Astrocyte (in vitro differentiated cells and primary cell): ENCODE results near the gene ASB12. TPM values are rescaled to one million over a fixed set of nuclear protein-coding genes. Genes with fewer than 3 reads are reported as not detected.

Experiments
- DNase-seq: peaks from one replicate; pipeline ENCODE4 v3.0.0-alpha.2; 2010; ENCODE audit warnings: low read depth
- FAIRE-seq: peaks from 2 replicates; lab custom pipeline; 2011; peaks lifted over from hg19 to GRCh38; lab: Jason Lieb, UNC
- H2AFZ ChIP-seq: 2 replicates; pipeline ENCODE4 v1.6.0; 2012; ENCODE audit warnings: low read depth, low read length, inconsistent platforms
- H3K27ac ChIP-seq: 2 replicates; pipeline ENCODE4 v1.5.1; 2011; ENCODE audit warnings: low read depth, low read length, inconsistent platforms
- H3K27me3 ChIP-seq: 2 replicates; pipeline ENCODE4 v1.6.0; 2011; ENCODE audit warnings: low read length, inconsistent platforms; ENCODE audit not compliant: insufficient read depth
- H3K36me3 ChIP-seq: 2 replicates; pipeline ENCODE4 v1.5.1; 2011; ENCODE audit warnings: low read length, inconsistent platforms; ENCODE audit not compliant: insufficient read depth
- H3K4me1 ChIP-seq: 2 replicates; pipeline ENCODE4 v1.5.1; 2011; ENCODE audit warnings: low read length, inconsistent platforms; ENCODE audit not compliant: insufficient read depth
- H3K4me2 ChIP-seq: 2 replicates; pipeline ENCODE4 v1.6.0; 2012; ENCODE audit warnings: low read length, inconsistent platforms
- H3K4me3 ChIP-seq: 2 replicates; pipeline ENCODE4 v1.5.1; 2011; ENCODE audit warnings: low read depth, mild to moderate bottlenecking, low read length, inconsistent platforms; ENCODE audit not compliant: insufficient read depth
- H3K79me2 ChIP-seq: 2 replicates; pipeline ENCODE4 v1.6.0; 2012; ENCODE audit warnings: mild to moderate bottlenecking, low read length, inconsistent platforms; ENCODE audit not compliant: insufficient read depth
- H3K9ac ChIP-seq: 2 replicates; pipeline ENCODE4 v1.6.0; 2012; ENCODE audit warnings: mild to moderate bottlenecking, low read length, inconsistent platforms
- H3K9me3 ChIP-seq: 2 replicates; pipeline ENCODE4 v1.5.1; 2012; ENCODE audit warnings: low read depth, mild to moderate bottlenecking, low read length, inconsistent platforms; ENCODE audit not compliant: insufficient read depth
- H4K20me1 ChIP-seq: 2 replicates; pipeline ENCODE4 v1.6.0; 2012; ENCODE audit warnings: low read length, inconsistent platforms; ENCODE audit not compliant: insufficient read depth
- H3K27ac Mint-ChIP-seq: one replicate; pipeline ENCODE4 v1.8.0; 2021; ENCODE audit warnings: mild to moderate bottlenecking, mixed read lengths; ENCODE audit not compliant: unreplicated experiment
- H3K27me3 Mint-ChIP-seq: one replicate; pipeline ENCODE4 v1.8.0; 2021; ENCODE audit warnings: low read depth, mixed read lengths; ENCODE audit not compliant: unreplicated experiment
- H3K36me3 Mint-ChIP-seq: one replicate; pipeline ENCODE4 v1.8.0; 2021; ENCODE audit warnings: low read depth, mixed read lengths; ENCODE audit not compliant: unreplicated experiment
- H3K4me1 Mint-ChIP-seq: one replicate; pipeline ENCODE4 v1.8.0; 2021; ENCODE audit warnings: low read depth, mixed read lengths; ENCODE audit not compliant: unreplicated experiment
- H3K4me3 Mint-ChIP-seq: one replicate; pipeline ENCODE4 v1.8.0; 2021; ENCODE audit warnings: mild to moderate bottlenecking, moderate library complexity, mixed read lengths; ENCODE audit not compliant: unreplicated experiment
- H3K9me3 Mint-ChIP-seq: one replicate; pipeline ENCODE4 v1.8.0; 2021; ENCODE audit warnings: mild to moderate bottlenecking, mixed read lengths; ENCODE audit not compliant: unreplicated experiment
- EZH2 ChIP-seq: IDR thresholded peaks from 2 replicates; pipeline ENCODE4 v1.6.1; 2012; ENCODE audit warnings: mild to moderate bottlenecking, low read length, inconsistent platforms; ENCODE audit not compliant: insufficient read depth
- total RNA-seq: library from RNA; stranded (reverse); gene quantifications from 2 replicates; pipeline ENCODE4 v1.2.1, GENCODE V29; 2021
- TF ChIP-seq, protein P1 (sequence below): IDR thresholded peaks from 2 replicates; pipeline ENCODE4 v1.5.1; 2011; ENCODE audit warnings: low read depth, mild to moderate bottlenecking, inconsistent platforms, low read length, moderate library complexity; ENCODE audit not compliant: insufficient read depth

Gene ASB12
- total RNA-seq, 1 donor from 2014 or later: 0.16 TPM

DNA sequence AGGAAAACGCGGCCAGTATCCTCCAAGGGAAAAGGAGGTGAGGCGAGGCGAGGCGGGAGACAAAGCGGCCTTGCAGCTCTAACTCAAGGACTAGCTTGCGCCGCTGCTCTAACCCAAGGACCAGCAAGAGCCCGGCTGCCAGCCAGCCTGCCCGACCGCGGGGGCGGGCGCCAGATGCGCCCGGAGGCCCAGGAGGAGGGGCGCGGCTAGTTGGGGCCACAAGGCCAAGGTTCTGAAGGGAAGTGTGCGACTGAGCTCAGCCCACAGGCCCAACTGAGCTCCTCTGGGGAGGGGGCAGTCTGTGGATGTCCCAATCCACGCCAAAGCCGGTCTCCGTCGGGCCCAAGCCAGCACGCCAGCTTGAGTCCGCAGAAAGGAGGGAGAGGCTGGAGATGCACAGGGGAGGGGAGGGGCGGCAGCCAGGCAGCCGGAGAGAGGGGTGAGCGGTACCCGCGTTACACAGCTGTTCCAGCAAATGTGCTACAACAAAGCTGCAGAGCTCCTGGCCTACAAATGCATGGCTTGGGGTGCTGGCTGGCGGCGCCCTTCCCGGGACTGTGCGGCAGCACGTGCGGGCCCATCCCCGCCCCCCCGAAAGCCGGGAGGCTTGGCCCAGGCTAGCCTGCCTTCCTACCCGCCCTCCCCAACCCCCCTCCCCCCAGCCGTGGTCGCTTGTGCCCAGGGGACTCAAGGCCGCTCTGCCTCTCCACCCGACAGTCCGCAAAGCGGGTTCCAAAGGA, 25.5 kb downstream of the ASB12 start:
- peaks cover 7% of the 10 kb centered on the region for H3K4me1 Mint-ChIP-seq
- FAIRE-seq (no peak), DNase-seq (peak; percentile 17)
- H3K27ac Mint-ChIP-seq: peak overlapping the region; percentile 58
- no peak for TF ChIP-seq EZH2
- TF ChIP-seq, protein P1, sequence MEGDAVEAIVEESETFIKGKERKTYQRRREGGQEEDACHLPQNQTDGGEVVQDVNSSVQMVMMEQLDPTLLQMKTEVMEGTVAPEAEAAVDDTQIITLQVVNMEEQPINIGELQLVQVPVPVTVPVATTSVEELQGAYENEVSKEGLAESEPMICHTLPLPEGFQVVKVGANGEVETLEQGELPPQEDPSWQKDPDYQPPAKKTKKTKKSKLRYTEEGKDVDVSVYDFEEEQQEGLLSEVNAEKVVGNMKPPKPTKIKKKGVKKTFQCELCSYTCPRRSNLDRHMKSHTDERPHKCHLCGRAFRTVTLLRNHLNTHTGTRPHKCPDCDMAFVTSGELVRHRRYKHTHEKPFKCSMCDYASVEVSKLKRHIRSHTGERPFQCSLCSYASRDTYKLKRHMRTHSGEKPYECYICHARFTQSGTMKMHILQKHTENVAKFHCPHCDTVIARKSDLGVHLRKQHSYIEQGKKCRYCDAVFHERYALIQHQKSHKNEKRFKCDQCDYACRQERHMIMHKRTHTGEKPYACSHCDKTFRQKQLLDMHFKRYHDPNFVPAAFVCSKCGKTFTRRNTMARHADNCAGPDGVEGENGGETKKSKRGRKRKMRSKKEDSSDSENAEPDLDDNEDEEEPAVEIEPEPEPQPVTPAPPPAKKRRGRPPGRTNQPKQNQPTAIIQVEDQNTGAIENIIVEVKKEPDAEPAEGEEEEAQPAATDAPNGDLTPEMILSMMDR: no peak
- peaks cover 3% of the 10 kb centered on the region for H3K4me1 ChIP-seq
- no peaks in the 10 kb centered on the region for H3K9me3 Mint-ChIP-seq
- H3K27me3 Mint-ChIP-seq: no peaks in the 10 kb centered on the region
- H3K9ac ChIP-seq: peak overlapping the region; percentile 84
- peak overlapping the region; percentile 87 for H3K4me3 Mint-ChIP-seq
- no peaks in the 10 kb centered on the region for H3K27me3 ChIP-seq
- H2AFZ ChIP-seq: peak overlapping the region; percentile 88
- H3K79me2 ChIP-seq: no peaks in the 10 kb centered on the region
- H3K9me3 ChIP-seq: no peaks in the 10 kb centered on the region
- peak overlapping the region; percentile 89 for H3K4me2 ChIP-seq
- H3K36me3 Mint-ChIP-seq: no peaks in the 10 kb centered on the region
- peak overlapping the region; percentile 33 for H3K27ac ChIP-seq
- no peaks in the 10 kb centered on the region for H3K36me3 ChIP-seq
- H3K4me3 ChIP-seq: peak overlapping the region; percentile 66
- H4K20me1 ChIP-seq: peaks cover 6% of the 10 kb centered on the region

DNA sequence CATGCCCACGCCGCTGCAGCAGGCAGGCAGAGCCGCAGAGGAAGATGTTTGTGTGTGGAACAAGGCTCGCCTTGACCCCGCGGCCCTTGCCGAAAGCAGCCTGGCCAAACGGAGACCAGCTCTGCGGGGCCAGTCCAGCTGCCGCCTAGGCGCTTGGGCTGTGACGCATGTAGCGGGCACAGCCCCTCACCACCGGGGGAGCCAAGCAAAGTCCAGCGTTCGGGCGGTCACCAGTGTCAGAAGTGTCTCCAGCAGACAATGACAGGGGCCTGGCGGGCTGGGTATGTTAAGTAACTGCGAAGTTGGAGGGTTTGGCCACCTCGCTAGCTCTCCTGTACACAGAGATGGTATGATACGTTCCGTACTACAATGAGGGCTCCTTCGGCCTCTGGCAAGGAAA, 26.2 kb downstream of the ASB12 start:
- H3K9me3 ChIP-seq: no peaks in the 10 kb centered on the region
- Mint-ChIP-seq H3K4me3 (peak overlapping the region; percentile 87), H3K9me3 (no peaks in the 10 kb centered on the region), H3K4me1 (peaks cover 7% of the 10 kb centered on the region), H3K27me3 (no peaks in the 10 kb centered on the region), H3K27ac (peak overlapping the region; percentile 58), H3K36me3 (no peaks in the 10 kb centered on the region)
- peak overlapping the region; percentile 83 for H2AFZ ChIP-seq
- no peak for FAIRE-seq
- H3K27me3 ChIP-seq: no peaks in the 10 kb centered on the region
- no peak for DNase-seq
- peak overlapping the region; percentile 89 for H3K4me2 ChIP-seq
- H3K4me3 ChIP-seq: peak overlapping the region; percentile 66
- TF ChIP-seq, protein P1: no peak
- TF ChIP-seq EZH2: no peak
- peaks cover 6% of the 10 kb centered on the region for H4K20me1 ChIP-seq
- H3K79me2 ChIP-seq: no peaks in the 10 kb centered on the region
- H3K27ac ChIP-seq: no peak overlapping the region
- H3K9ac ChIP-seq: peak overlapping the region; percentile 64
- peaks cover 3% of the 10 kb centered on the region for H3K4me1 ChIP-seq
- no peaks in the 10 kb centered on the region for H3K36me3 ChIP-seq

DNA sequence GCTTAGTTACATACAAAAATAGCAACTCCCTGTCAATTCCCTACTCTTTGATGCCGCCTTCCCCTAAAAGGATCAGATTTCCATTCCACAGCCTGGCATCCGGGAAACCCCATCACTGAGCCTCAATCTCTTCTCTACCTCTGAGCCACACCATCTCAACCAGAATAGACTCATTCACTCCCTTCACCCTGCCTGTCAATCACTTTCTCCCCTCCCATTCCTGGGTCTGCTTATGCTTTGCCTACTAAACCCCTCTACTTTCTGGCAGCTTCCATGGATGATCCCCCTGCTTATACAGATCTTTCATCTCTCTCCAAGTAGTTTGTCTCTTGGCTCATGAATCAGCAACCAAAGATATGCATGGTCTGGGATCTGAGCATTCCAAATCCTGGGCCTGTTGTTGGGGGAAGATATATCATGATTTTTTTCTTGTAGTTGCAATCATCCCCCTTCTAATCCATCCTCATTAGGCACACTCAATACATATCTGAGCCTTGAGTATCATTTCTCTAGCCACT, 27.5 kb downstream of the ASB12 start:
- FAIRE-seq (peak; percentile 50), DNase-seq (peak; percentile 55)
- H3K9me3 Mint-ChIP-seq: no peaks in the 10 kb centered on the region
- Histone ChIP-seq H2AFZ (no peak overlapping the region), H3K27me3 (no peaks in the 10 kb centered on the region), H3K4me1 (peaks cover 3% of the 10 kb centered on the region), H3K9ac (no peak overlapping the region), H3K27ac (no peak overlapping the region), H3K79me2 (no peaks in the 10 kb centered on the region), H3K4me3 (no peak overlapping the region), H4K20me1 (peaks cover 6% of the 10 kb centered on the region), H3K4me2 (peak overlapping the region; percentile 19), H3K36me3 (no peaks in the 10 kb centered on the region), H3K9me3 (no peaks in the 10 kb centered on the region)
- H3K27me3 Mint-ChIP-seq: no peaks in the 10 kb centered on the region
- TF ChIP-seq, protein P1: no peak
- TF ChIP-seq EZH2: no peak
- peaks cover 7% of the 10 kb centered on the region for H3K4me1 Mint-ChIP-seq
- H3K36me3 Mint-ChIP-seq: peaks cover 2% of the 10 kb centered on the region
- H3K27ac Mint-ChIP-seq: no peak overlapping the region
- peak overlapping the region; percentile 5 for H3K4me3 Mint-ChIP-seq
